PC-3 (cell line): ENCODE measurements around the gene RGS14.
"Not testable (repeated sequence)": the region's sequence is repeated elsewhere in the genome, so short reads cannot be mapped to it uniquely, and the experiment has no call there.

Source experiments
- CTCF ChIP-seq: fragments of 300-600 bp; sonication (generic); conservative IDR thresholded peaks from 2 replicates; pipeline ENCODE4 v1.5.1; 2017; ENCODE audit warnings: antibody characterized with exemption, low read depth, mild to moderate bottlenecking, low read length
- EZH2phosphoT487 ChIP-seq: fragments of 300-600 bp; sonication (generic); IDR thresholded peaks from 2 replicates; pipeline ENCODE4 v1.6.1; 2018; ENCODE audit warnings: mild to moderate bottlenecking, antibody characterized with exemption, low read length, borderline replicate concordance

- not testable (repeated sequence) for TF ChIP-seq CTCF, EZH2phosphoT487
These were observed 14.7 kb upstream of the RGS14 start for GRCh38 chr5:177343000-177343399.
